Measurements from ENCODE around the gene METTL21A. TPM values are rescaled to one million over a fixed set of nuclear protein-coding genes. Genes with fewer than 3 reads are reported as not detected.
A peak's percentile ranks its signal among the peaks of the same experiment; 100 is the strongest.
"Not testable (repeated sequence)": the region's sequence is repeated elsewhere in the genome, so short reads cannot be mapped to it uniquely, and the experiment has no call there.

METTL21A gene
- polyA plus RNA-seq (ENCODE audit: insufficient read length in 10 of 10), result 10 to 100 TPM; 14.4 to 21.8 (median 17.1) TPM
- long read RNA-seq, donor 1, partial matches to known transcripts, result 0 of 1 reads
- long read RNA-seq, donor 1, other reads (novel, unspliced or antisense), result 0 of 1 reads
- long read RNA-seq, donor 2, partial matches to known transcripts, result 0 of 4 reads
- long read RNA-seq, donor 2, other reads (novel, unspliced or antisense), result 0 of 4 reads
- long read RNA-seq, donor 3, result 0 reads
- long read RNA-seq, donor 4, full-length matches to known transcripts, result 7 of 7 reads
- long read RNA-seq, donor 4, partial matches to known transcripts, result 0 of 7 reads
- long read RNA-seq, donor 4, other reads (novel, unspliced or antisense), result 0 of 7 reads
- long read RNA-seq, donor 5, full-length matches to known transcripts, result 2 of 34 reads
- long read RNA-seq, donor 5, partial matches to known transcripts, result 32 of 34 reads
- long read RNA-seq, donor 5, other reads (novel, unspliced or antisense), result 0 of 34 reads
- long read RNA-seq, donor 6, partial matches to known transcripts, result 7 of 12 reads
- long read RNA-seq, donor 6, other reads (novel, unspliced or antisense), result 0 of 12 reads
- long read RNA-seq, donor 7, full-length matches to known transcripts, result 6 of 12 reads
- long read RNA-seq, donor 7, partial matches to known transcripts, result 6 of 12 reads
- long read RNA-seq, donor 7, other reads (novel, unspliced or antisense), result 0 of 12 reads
- long read RNA-seq, donor 8, partial matches to known transcripts, result 0 of 1 reads
- long read RNA-seq, donor 8, other reads (novel, unspliced or antisense), result 0 of 1 reads
- long read RNA-seq, donor 9, result 0 reads

GRCh38 chr2:207625014-207625907 is at the start of gene METTL21A:
TSS of gene METTL21A (minus strand) at chr2:207625394. CDS start at chr2:207624375, 1,019 bp downstream.
- DNase-seq, result peak; percentile 88 to 96 (median 93)

- DNase-seq, result no peak
These were observed 49.6 kb upstream of the METTL21A start for GRCh38 chr2:207674826-207675225.

GRCh38 chr2:207674266-207674774 is 49.1 kb upstream of the METTL21A start:
- DNase-seq, result no peak

- no peak for DNase-seq
These were observed 48.2 kb upstream of the METTL21A start for GRCh38 chr2:207673431-207673830.

GRCh38 chr2:207670887-207671286 is 45.7 kb upstream of the METTL21A start:
- no peak for DNase-seq

GRCh38 chr2:207663870-207664545 is 38.8 kb upstream of the METTL21A start:
- DNase-seq, result no peak

- peak in 2 of 3 donors; percentile 4 to 10 for DNase-seq
These were observed 37.0 kb upstream of the METTL21A start for GRCh38 chr2:207662203-207662602.

- DNase-seq, result no peak
These were observed 35.8 kb upstream of the METTL21A start for GRCh38 chr2:207660994-207661393.

- no peak for DNase-seq
These were observed 33.0 kb upstream of the METTL21A start for GRCh38 chr2:207658156-207658555.

- no peak for DNase-seq
These were observed 29.8 kb upstream of the METTL21A start for GRCh38 chr2:207655000-207655399.

- not testable (repeated sequence) for DNase-seq
These were observed 21.4 kb upstream of the METTL21A start for GRCh38 chr2:207646582-207646981.

- no peak for DNase-seq
These were observed 18.7 kb upstream of the METTL21A start for GRCh38 chr2:207643892-207644291.

- DNase-seq, result no peak
These were observed 15.5 kb upstream of the METTL21A start for GRCh38 chr2:207640661-207641060.

GRCh38 chr2:207640160-207640559 is 15.0 kb upstream of the METTL21A start:
- DNase-seq, result no peak

GRCh38 chr2:207639288-207639687 is 14.1 kb upstream of the METTL21A start:
- not testable (repeated sequence) for DNase-seq

GRCh38 chr2:207635468-207636200 is 10.4 kb upstream of the METTL21A start:
- DNase-seq, result no peak

- DNase-seq, result no peak
These were observed 8.5 kb upstream of the METTL21A start for GRCh38 chr2:207633686-207634085.

- DNase-seq, result no peak
These were observed 7.6 kb upstream of the METTL21A start for GRCh38 chr2:207632575-207633493.

- DNase-seq, result no peak
These were observed 5.3 kb upstream of the METTL21A start for GRCh38 chr2:207630491-207630890.
